GM12875 (cell line): Measurements from ENCODE around the gene SSBP3.
"Not testable (repeated sequence)": the region's sequence is repeated elsewhere in the genome, so short reads cannot be mapped to it uniquely, and the experiment has no call there.

Source experiments
- H3K4me3 ChIP-seq: one replicate; pipeline ENCODE4 v1.5.1; 2011; ENCODE audit warnings: low read depth, low read length, control low read depth
- TF ChIP-seq, protein P1 (sequence below): IDR thresholded peaks from 2 replicates; pipeline ENCODE4 v1.5.1; 2011; ENCODE audit warnings: low read depth, mild to moderate bottlenecking, control low read depth, inconsistent platforms, low read length, moderate library complexity, borderline replicate concordance; ENCODE audit not compliant: insufficient read depth

The SSBP3 gene

DNA sequence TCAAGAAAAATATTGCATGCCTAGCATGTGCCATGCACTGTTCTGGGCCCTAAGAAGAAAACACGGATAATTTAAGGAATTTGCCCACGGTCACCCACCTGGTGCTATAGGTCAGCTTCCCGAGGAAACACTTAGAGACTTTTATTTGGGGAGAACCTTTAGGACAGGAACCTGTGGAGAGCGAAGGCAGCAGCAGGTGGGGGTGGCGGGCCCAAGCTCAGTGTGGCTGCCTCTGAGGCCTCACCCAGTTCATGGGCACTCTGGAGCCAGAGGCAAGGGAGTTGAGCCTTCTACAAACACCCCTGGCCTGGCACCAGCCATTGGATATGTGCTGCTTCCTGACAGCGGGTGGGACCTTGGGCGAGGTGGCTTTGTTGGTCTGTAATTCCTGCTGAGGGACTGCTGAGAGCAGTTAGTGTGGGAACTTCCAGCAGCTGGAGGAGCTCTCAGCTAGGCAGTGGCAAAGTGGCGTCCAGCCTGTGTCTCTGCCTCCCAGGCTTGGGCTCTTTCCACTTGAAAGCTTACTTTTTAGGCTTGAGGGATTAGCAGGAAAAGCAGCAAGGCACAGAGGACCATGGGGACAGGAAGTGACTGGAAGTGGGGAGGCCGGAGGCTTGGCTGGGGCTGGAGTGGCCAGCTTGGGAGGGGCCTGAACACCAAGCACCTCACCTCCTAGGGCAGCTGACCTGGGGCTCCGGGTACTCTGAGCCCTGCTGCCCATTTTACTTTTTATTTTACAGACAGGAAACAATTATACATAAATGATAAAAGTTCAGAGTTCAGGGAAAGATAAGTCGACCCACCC, 187.1 kb downstream of the SSBP3 start:
- TF ChIP-seq, protein P1, sequence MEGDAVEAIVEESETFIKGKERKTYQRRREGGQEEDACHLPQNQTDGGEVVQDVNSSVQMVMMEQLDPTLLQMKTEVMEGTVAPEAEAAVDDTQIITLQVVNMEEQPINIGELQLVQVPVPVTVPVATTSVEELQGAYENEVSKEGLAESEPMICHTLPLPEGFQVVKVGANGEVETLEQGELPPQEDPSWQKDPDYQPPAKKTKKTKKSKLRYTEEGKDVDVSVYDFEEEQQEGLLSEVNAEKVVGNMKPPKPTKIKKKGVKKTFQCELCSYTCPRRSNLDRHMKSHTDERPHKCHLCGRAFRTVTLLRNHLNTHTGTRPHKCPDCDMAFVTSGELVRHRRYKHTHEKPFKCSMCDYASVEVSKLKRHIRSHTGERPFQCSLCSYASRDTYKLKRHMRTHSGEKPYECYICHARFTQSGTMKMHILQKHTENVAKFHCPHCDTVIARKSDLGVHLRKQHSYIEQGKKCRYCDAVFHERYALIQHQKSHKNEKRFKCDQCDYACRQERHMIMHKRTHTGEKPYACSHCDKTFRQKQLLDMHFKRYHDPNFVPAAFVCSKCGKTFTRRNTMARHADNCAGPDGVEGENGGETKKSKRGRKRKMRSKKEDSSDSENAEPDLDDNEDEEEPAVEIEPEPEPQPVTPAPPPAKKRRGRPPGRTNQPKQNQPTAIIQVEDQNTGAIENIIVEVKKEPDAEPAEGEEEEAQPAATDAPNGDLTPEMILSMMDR: no peak
- no peak overlapping the region for H3K4me3 ChIP-seq

DNA sequence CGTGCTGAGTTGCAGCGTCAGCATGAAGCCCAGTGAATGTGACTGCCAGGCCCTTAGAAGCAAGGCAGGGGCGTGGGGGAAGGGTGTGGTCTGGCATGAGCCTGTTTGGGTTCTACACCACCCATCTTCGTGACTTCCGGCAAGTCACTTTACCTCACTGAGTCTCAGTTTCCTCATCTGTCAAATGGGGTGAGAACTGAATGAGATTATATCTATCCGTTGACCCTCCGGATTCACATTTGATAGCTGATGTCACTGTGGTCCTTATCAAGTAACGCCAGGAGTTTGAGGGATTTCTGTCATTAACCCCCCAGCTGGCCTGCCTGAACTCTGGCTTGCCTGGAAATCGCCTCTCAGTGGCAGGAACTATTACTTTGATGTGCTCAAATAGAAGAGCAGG, 190.7 kb downstream of the SSBP3 start:
- TF ChIP-seq, protein P1: no peak
- no peak overlapping the region for H3K4me3 ChIP-seq

DNA sequence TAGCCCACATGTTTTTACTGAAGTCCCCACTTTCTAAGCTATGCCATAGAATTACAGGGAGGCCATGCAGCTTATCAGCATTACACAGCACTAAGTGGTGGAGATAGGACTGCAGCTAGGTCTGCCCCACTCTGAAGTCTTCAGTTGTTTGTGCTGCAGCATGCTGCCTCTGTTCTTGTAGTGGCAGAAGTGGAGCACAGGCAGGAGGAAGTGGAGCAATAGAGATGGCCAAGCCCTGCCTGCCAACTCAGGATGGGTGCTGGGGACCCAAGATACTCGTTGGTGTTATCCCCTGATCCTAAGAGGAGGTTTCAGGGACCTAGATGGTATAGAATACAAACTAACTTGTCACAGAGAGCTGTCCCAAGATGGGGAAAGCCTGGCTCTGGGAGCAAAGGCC, 193.3 kb downstream of the SSBP3 start:
- no peak overlapping the region for H3K4me3 ChIP-seq

DNA sequence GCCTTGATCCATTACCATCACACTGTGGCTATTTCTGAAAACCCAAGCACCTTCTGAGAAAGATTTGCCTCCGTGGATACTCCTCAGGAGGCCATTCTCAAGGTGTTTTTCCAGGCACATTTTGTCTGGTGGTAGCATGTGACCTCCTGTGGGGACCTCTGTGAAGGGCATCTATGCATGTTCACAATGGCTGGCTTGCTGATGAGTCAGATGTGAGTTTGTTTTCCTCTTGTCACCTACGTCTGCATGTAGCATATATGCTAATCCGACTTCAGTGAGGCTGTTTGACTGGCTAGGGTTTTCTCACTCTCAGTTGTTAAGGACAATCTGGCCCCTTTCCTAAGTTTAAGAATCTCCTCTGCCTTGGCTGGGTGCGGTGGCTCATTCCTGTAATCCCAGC, 198.3 kb downstream of the SSBP3 start:
- H3K4me3 ChIP-seq: not testable (repeated sequence)

More for the DNA sequence above, 193.3 kb downstream of the SSBP3 start:
- TF ChIP-seq, protein P1: no peak

DNA sequence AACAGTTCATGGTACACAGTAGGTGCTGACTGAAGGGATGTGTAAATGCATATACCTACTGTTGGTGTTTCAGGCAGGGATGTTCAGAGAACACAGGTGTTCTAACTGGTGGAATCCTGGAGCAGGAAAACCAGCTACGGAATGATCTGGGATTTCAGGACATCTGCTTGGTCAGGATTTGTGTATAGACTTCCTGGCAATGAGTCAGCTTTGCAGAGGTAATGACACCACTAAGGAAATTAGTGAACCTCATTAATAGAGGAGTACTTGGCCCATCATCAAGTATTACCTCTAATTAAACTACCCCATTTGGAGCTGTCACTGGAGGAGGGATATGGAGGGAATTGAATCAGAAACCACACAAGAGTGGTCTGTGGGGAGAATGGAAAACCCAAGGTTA, 198.9 kb downstream of the SSBP3 start:
- no peak overlapping the region for H3K4me3 ChIP-seq
- TF ChIP-seq, protein P1: no peak

DNA sequence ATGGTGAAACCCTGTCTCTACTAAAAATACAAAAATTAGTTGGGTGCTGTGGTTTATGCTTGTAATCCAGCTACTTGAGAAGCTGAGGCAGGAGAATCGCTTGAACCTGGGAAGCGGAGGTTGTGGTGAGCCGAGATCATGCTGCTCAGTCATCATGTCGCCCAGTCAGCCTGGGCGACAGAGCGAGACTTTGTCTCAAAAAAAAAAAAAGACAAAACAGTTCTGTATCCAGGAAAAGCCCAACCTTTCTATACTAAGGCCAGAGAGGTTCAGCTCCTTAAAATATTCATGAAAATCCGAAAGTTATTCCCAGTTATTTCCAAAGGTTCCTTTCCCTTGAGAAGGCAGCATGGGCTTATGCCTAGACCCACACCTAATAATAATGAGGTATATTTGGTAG, 202.0 kb downstream of the SSBP3 start:
- H3K4me3 ChIP-seq: no peak overlapping the region
- TF ChIP-seq, protein P1: no peak

DNA sequence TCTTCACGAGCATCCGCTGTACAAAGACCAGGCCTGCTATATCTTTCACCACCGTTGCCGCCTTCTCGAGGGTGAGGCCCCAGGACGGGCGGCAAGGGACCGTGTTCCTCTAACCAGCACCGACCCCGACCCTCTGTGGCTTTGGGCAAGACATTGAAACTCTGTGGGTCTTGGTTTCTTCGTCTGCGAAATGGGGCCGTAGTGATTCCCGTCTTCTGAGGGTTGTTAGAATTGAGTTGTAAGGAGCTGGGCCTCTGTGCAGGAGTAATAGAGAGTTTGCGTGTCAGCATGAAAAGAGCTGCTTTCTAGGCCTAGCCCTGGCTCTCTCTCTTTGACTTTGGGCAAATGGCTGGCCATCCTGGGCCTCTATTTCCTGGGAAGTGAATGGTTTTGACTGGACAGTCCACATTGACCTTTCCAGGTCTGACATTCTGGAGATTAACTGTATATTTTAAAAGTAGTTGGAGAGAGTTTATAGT, 205.6 kb downstream of the SSBP3 start:
- peak overlapping the region; percentile 89 for H3K4me3 ChIP-seq
- TF ChIP-seq, protein P1: no peak
